Measurements from ENCODE around the gene SMO. TPM values are rescaled to one million over a fixed set of nuclear protein-coding genes. Genes with fewer than 3 reads are reported as not detected.
A peak's percentile ranks its signal among the peaks of the same experiment; 100 is the strongest.

SMO gene
- total RNA-seq, 3 donors from 2014 or later, result 2.1 to 11.2 (median 2.2) TPM

DNA sequence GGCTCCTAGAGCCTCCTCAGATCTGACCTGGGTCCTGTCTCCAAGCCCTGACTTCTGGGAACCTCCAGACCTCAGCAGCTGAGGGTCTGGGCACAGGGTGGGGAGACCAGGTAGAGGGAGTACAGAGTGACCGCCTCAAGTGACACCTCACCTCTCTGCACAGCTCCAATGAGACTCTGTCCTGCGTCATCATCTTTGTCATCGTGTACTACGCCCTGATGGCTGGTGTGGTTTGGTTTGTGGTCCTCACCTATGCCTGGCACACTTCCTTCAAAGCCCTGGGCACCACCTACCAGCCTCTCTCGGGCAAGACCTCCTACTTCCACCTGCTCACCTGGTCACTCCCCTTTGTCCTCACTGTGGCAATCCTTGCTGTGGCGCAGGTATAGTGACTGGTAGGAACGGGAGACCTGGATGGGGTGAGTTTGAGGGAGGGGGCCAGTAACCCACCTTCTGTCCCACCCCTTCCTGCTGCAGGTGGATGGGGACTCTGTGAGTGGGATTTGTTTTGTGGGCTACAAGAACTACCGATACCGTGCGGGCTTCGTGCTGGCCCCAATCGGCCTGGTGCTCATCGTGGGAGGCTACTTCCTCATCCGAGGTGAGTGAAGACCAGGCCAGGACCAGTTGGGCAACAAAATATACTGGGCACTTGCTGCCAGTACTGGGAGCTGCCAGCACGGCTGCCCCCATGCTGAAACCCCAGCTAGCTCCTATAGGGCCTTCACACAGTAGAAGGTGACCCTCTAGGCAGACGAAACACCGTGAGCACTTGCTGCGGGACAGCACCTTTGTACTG is 17.8 kb downstream of the SMO start:
- Histone ChIP-seq H3K4me3 (no peak overlapping the region), H3K9me3 (no peaks in the 10 kb centered on the region), H3K4me1 (ENCODE audit: low read depth) (no peaks in the 10 kb centered on the region), H3K36me3 (ENCODE audit: low read depth) (no peaks in the 10 kb centered on the region)
- no peak for TF ChIP-seq CTCF (IDR thresholded peaks at IDR 0.05)
- intact Hi-C loops (cut with DNase I, micrococcal nuclease), result loop anchor here in 1 of 2 donors (5.0 kb wide), 1 partner anchor 44 kb away; no protein-coding TSS in a partner anchor
- no peak for DNase-seq
- no peak for ATAC-seq

GRCh38 chr7:129208667-129209066 is 20.2 kb downstream of the SMO start:
- DNase-seq (no peak), ATAC-seq (no peak)
- intact Hi-C loops (cut with DNase I, micrococcal nuclease), result loop anchor here in 1 of 2 donors (5.0 kb wide), 1 partner anchor 46 kb away; no protein-coding TSS in a partner anchor
- H3K4me1 ChIP-seq (ENCODE audit: low read depth), result no peaks in the 10 kb centered on the region
- no peaks in the 10 kb centered on the region for H3K9me3 ChIP-seq
- no peaks in the 10 kb centered on the region for H3K36me3 ChIP-seq (ENCODE audit: low read depth)
- no peak for TF ChIP-seq CTCF (IDR thresholded peaks at IDR 0.05)
- no peak overlapping the region for H3K4me3 ChIP-seq

DNA sequence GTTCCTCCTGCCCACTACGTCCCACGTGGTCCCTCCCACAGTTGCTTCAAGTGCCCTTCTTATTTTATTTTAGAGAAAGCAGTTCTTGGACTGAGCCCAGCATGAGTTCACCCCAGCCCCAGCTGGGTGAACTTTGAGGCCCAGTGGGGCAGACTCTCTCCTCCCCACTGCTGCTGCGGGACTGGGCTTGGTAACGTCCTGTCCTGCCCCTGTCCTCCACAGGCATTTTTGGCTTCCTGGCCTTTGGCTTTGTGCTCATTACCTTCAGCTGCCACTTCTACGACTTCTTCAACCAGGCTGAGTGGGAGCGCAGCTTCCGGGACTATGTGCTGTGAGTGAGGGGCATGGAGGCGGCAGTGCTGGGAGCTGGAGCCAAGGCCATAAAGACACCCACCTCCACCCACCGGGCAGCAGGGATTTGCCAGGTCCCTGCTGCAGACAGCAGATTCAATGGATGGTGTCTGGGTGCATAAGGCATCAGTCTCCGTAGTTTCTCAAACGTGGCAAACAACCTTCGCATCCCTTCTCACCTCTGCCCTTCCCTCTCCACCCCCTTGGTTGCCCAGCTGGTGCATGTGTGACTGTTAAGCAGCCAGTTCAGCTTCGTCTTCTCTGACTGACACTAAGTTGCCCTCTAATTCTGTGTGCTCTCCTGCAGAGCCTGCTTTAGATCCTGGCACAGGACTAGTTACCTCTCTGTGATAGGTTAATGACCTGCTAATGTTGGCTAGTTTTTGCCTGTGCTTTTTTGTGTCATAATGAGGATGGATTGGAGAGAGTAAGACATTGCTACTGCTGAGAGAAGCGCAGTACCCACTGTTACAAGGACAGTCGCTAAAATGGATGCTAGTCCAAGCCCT is 20.9 kb downstream of the SMO start:
- ATAC-seq (no peak), DNase-seq (no peak)
- Histone ChIP-seq H3K9me3 (no peaks in the 10 kb centered on the region), H3K4me1 (ENCODE audit: low read depth) (no peaks in the 10 kb centered on the region), H3K4me3 (no peak overlapping the region), H3K36me3 (ENCODE audit: low read depth) (no peaks in the 10 kb centered on the region)
- intact Hi-C loops (cut with DNase I, micrococcal nuclease), result loop anchor here in 1 of 2 donors (5.0 kb wide), 1 partner anchor 47 kb away; no protein-coding TSS in a partner anchor
- no peak for TF ChIP-seq CTCF (IDR thresholded peaks at IDR 0.05)

DNA sequence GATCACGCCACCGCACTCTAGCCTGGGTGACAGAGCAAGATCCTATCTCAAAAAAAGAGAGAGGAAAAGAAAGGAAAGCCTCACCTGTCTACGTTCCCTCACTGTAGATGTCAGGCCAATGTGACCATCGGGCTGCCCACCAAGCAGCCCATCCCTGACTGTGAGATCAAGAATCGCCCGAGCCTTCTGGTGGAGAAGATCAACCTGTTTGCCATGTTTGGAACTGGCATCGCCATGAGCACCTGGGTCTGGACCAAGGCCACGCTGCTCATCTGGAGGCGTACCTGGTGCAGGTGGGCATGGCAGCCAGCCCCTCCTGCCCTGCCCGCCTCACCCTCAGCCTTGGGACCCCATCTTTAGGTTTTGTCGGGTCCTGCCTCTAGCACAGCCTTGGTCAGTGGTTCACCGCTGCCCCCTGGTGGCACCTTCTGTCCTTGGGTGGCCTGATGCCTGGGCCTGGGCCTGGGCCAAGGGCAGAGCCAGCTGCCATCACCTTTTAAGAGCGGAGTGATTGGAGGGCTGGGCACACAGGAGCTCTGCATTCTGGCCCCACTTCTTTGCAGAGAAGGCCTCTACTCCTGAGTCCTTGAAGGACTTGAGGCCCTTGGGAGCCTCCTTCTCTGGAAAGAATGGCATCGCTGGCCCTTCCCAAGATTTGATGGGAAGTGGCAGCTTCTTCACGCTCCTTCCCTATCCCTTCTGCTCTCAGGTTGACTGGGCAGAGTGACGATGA is 22.0 kb downstream of the SMO start:
- DNase-seq (peak; percentile 68 to 89 (median 86)), ATAC-seq (peak; percentile 89)
- Histone ChIP-seq H3K36me3 (ENCODE audit: low read depth) (no peaks in the 10 kb centered on the region), H3K4me3 (no peak overlapping the region), H3K9me3 (no peaks in the 10 kb centered on the region), H3K4me1 (ENCODE audit: low read depth) (no peaks in the 10 kb centered on the region)
- TF ChIP-seq CTCF (IDR thresholded peaks at IDR 0.05), result peak; percentile 76
- intact Hi-C loops (cut with DNase I, micrococcal nuclease), result loop anchor here (1.0 to 10.0 kb wide), 2 partner anchors 46 to 64 kb away; no protein-coding TSS in a partner anchor

DNA sequence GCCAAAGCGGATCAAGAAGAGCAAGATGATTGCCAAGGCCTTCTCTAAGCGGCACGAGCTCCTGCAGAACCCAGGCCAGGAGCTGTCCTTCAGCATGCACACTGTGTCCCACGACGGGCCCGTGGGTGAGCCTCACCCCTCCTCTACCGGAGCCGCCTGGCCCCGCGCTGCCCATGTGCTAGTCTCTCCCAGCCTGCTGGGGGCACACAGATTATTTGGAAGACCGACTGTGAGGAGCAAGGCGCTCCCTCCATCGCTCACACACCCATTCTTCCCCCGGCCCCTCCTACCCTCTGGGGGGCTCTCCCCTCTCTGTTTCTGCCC is 22.5 kb downstream of the SMO start:
- intact Hi-C loops (cut with DNase I, micrococcal nuclease), result loop anchor here (1.0 to 10.0 kb wide), 2 partner anchors 47 to 64 kb away; no protein-coding TSS in a partner anchor
- Histone ChIP-seq H3K4me1 (ENCODE audit: low read depth) (no peaks in the 10 kb centered on the region), H3K36me3 (ENCODE audit: low read depth) (no peaks in the 10 kb centered on the region)

More for the DNA sequence above, 22.5 kb downstream of the SMO start:
- no peak for ATAC-seq
- DNase-seq, result no peak
- TF ChIP-seq CTCF (IDR thresholded peaks at IDR 0.05), result no peak
- no peak overlapping the region for H3K4me3 ChIP-seq
- no peaks in the 10 kb centered on the region for H3K9me3 ChIP-seq

All from mucosa of descending colon (tissue), 3 donors.